ENCODE data around the gene CORO7. TPM values are rescaled to one million over a fixed set of nuclear protein-coding genes. Genes with fewer than 3 reads are reported as not detected.

The CORO7 gene
- total RNA-seq, 1 experiment from 2014 or later = 42.1 TPM

- Histone ChIP-seq H3K9me2 (ENCODE audit: insufficient read depth) (no peaks in the 10 kb centered on the region), H2AFZ (no peak overlapping the region), H4K20me1 (ENCODE audit: insufficient read depth) (peaks cover 35% of the 10 kb centered on the region), H3K27me3 (ENCODE audit: insufficient read depth, low read depth) (no peaks in the 10 kb centered on the region), H3K79me2 (ENCODE audit: low read depth) (peaks cover 23% of the 10 kb centered on the region), H3K4me3 (peak overlapping the region; percentile 78; the same call in 1 of the 2 replicates), H3K9me3 (ENCODE audit: insufficient read depth, low read depth) (no peaks in the 10 kb centered on the region), H3K27ac (no peak overlapping the region), H3K4me2 (peak overlapping the region; percentile 98), H3K36me3 (ENCODE audit: low read depth) (no peaks in the 10 kb centered on the region), H3F3A (ENCODE audit: insufficient read depth, low read depth) (peaks cover 29% of the 10 kb centered on the region), H3K4me1 (replicated peaks; ENCODE audit: insufficient read depth) (peaks cover 20% of the 10 kb centered on the region)
- DNase-seq = peak; percentile 43 to 84
- intact Hi-C loops (cut with micrococcal nuclease; ENCODE audit: unreplicated experiment) = loop anchor here (1.0 to 5.0 kb wide), 3 partner anchors 8 to 45 kb away; partner anchors contain the start of gene TFAP4
- ChIA-PET POLR2A (ENCODE audit: unreplicated experiment) (interaction anchor here (0.5 to 1.4 kb wide), 7 partner anchors 14 to 1293 kb away, joined by 3 to 24 read pairs (median 3); no protein-coding TSS in a partner anchor), CTCF (interaction anchor here (0.5 to 1.3 kb wide), 5 partner anchors 45 to 117 kb away, joined by 3 to 4 read pairs (median 3); no protein-coding TSS in a partner anchor)
- TF ChIP-seq CTCF (conservative IDR thresholded peaks at IDR 0.05) (no peak), EZH2 (IDR thresholded peaks at IDR 0.05; ENCODE audit: low read depth) (no peak)
- BruUV-seq (replicated peaks) = TSS peak; percentile 32
Measured at GRCh38 chr16:4317532-4318450, 98.6 kb downstream of the CORO7 start.

DNA sequence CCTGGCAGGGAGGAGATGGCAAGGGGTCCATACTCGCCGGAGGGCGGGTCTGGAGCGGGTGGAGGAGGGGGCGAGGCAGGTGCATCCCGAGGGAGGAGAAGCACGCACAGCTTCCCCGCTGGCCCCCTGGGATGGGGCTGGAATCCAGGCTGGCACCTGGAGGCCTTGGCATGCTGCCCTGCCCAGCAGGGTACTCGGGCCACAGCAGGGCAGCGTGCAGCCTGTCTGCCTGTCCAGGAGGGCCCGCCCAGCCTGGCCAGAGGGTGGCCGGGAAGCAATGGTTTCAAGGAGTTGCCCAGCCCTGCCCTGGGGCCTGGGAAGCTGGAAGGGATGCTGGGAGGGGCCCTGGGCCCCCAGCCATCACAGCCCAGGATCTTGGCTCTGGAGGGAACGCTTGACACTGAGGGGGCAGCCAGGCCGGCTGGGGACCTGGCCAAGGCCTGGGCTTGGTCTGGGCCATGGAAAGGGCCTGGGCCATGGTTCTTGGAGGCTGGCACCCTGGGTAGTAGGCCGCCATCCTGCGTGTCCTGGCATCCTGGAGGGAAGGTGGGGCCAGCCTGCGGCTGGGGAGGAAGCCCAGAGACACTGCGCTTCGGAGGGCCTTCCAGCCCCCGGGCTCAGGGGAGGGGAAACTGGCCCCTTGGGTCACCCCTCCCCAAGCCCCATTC is 99.4 kb downstream of the CORO7 start:
- Histone ChIP-seq H3K4me1 (replicated peaks; ENCODE audit: insufficient read depth) (peaks cover 20% of the 10 kb centered on the region), H3K36me3 (ENCODE audit: low read depth) (no peaks in the 10 kb centered on the region), H3K79me2 (ENCODE audit: low read depth) (peaks cover 23% of the 10 kb centered on the region), H2AFZ (peak overlapping the region; percentile 86), H3K9me2 (ENCODE audit: insufficient read depth) (no peaks in the 10 kb centered on the region), H3K9me3 (ENCODE audit: insufficient read depth, low read depth) (no peaks in the 10 kb centered on the region), H3K27me3 (ENCODE audit: insufficient read depth, low read depth) (no peaks in the 10 kb centered on the region), H3K4me3 (peak overlapping the region; percentile 78), H3K27ac (no peak overlapping the region), H4K20me1 (ENCODE audit: insufficient read depth) (peaks cover 27% of the 10 kb centered on the region), H3F3A (ENCODE audit: insufficient read depth, low read depth) (peaks cover 29% of the 10 kb centered on the region), H3K4me2 (peak overlapping the region; percentile 98)
- intact Hi-C loops (cut with micrococcal nuclease; ENCODE audit: unreplicated experiment) = loop anchor here (1.0 to 5.0 kb wide), 3 partner anchors 8 to 45 kb away; partner anchors contain the start of gene TFAP4
- ChIA-PET POLR2A (ENCODE audit: unreplicated experiment) (interaction anchor here (0.6 to 1.4 kb wide), 4 partner anchors 27 to 1292 kb away, joined by 3 to 24 read pairs (median 8); no protein-coding TSS in a partner anchor), CTCF (interaction anchor here (0.5 to 1.3 kb wide), 6 partner anchors 9 to 117 kb away, joined by 3 to 4 read pairs (median 4); no protein-coding TSS in a partner anchor)
- TF ChIP-seq EZH2 (IDR thresholded peaks at IDR 0.05; ENCODE audit: low read depth) = no peak
- TF ChIP-seq CTCF (conservative IDR thresholded peaks at IDR 0.05) = no peak
- peak; percentile 77 to 98 for DNase-seq
- no TSS peak for BruUV-seq (replicated peaks)

All from PC-9 (cell line).